Kidney (tissue), 14 donors: ENCODE measurements around the gene PCLO. TPM values are rescaled to one million over a fixed set of nuclear protein-coding genes. Genes with fewer than 3 reads are reported as not detected.

Experiments used
- DNase-seq, 5 donors: peaks; one replicate each; pipeline ENCODE4 v3.0.0-alpha.2; 2013 to 2020
- FAIRE-seq: peaks from 2 replicates; lab custom pipeline; 2012; peaks lifted over from hg19 to GRCh38; lab: Jason Lieb, UNC
- H3K27ac ChIP-seq, 2 donors: one replicate each; pipeline ENCODE4 v1.7.0; 2013; ENCODE audit warnings: low read depth in 2 of 2, low read length in 2 of 2, inconsistent platforms in 1 of 2
- H3K27me3 ChIP-seq: one replicate; pipeline ENCODE4 v1.7.1; 2013; ENCODE audit warnings: low read length, inconsistent platforms; ENCODE audit not compliant: control insufficient read depth, insufficient read depth
- H3K36me3 ChIP-seq, 3 donors: one replicate each; pipeline versions ENCODE4 v1.7.0 to v1.7.1; 2013; ENCODE audit warnings: low read length in 3 of 3, control low read depth in 1 of 3, inconsistent platforms in 1 of 3; ENCODE audit not compliant: insufficient read depth in 3 of 3, control insufficient read depth in 2 of 3
- H3K4me1 ChIP-seq, 3 donors: one replicate each; pipeline versions ENCODE4 v1.7.0 to v1.7.1; 2013; ENCODE audit warnings: low read length in 3 of 3, inconsistent platforms in 1 of 3, low read depth in 1 of 3; ENCODE audit not compliant: control insufficient read depth in 2 of 3, insufficient read depth in 2 of 3
- H3K4me3 ChIP-seq, 3 donors: one replicate each; pipeline versions ENCODE4 v1.7.0 to v1.8.1; 2013; ENCODE audit warnings: low read length in 3 of 3, control low read depth in 1 of 3, inconsistent platforms in 1 of 3
- H3K9ac ChIP-seq, 3 donors: one replicate each; pipeline versions ENCODE4 v1.7.0 to v1.7.1; 2013; ENCODE audit warnings: low read length in 3 of 3, control low read depth in 1 of 3, inconsistent platforms in 1 of 3
- H3K9me3 ChIP-seq, 3 donors: one replicate each; pipeline versions ENCODE4 v1.7.0 to v1.7.1; 2013; ENCODE audit warnings: low read length in 3 of 3, control low read depth in 1 of 3, inconsistent platforms in 1 of 3; ENCODE audit not compliant: control insufficient read depth in 2 of 3, insufficient read depth in 1 of 3
- intact Hi-C: fragments of 100-400 bp; cut with DNase I; formaldehyde crosslinking; loops from one replicate; pipeline ENCODE4 v1.11.1; 2022
- polyA plus RNA-seq: library from polyadenylated mRNA; stranded (reverse); fragments of 350-450 nt; fragmentation: Illumina TruSeq; extraction: RNeasy Lipid Tissue Mini Kit (QIAGEN cat#74804); gene quantifications from one replicate; pipeline ENCODE4 v1.2.3, GENCODE V29; 2014; ENCODE audit warnings: low read depth, low replicate concordance; ENCODE audit not compliant: insufficient read depth
- total RNA-seq: library from RNA; stranded (reverse); fragmentation: NEBNext Ultra II Directional; extraction: Animal tissue kit (Norgen Biotek cat#: 25700); gene quantifications from one replicate; pipeline ENCODE4 v1.2.1, GENCODE V29; 2021
- TF ChIP-seq, protein P1 (sequence below): IDR thresholded peaks from 3 replicates; pipeline ENCODE4 v1.5.1; 2012; ENCODE audit warnings: mild to moderate bottlenecking, moderate library complexity, borderline replicate concordance; ENCODE audit not compliant: insufficient read depth; ENCODE audit errors: extremely low read depth
- donor health status: control.
- donor health status: control.
- donor health status: control.
- donor health status: control.
- donor health status: control.
- donor health status: DM: yes; HTN: yes; CAD: no.
- donor health status: Normal renal cell carcinoma (clear cell type).

The PCLO gene
- total and polyA plus RNA-seq, 2 donors from 2014 or later, result 4.0 to 12.0 TPM

GRCh38 chr7:83155407-83155806, 7.3 kb downstream of the PCLO start:
- Histone ChIP-seq H3K4me1 (no peaks in the 10 kb centered on the region), H3K36me3 (peaks cover 0 to 4% (median 0%) of the 10 kb centered on the region in 3 donors), H3K4me3 (no peak overlapping the region), H3K27ac (no peak overlapping the region), H3K9me3 (no peaks in the 10 kb centered on the region), H3K9ac (no peak overlapping the region), H3K27me3 (no peaks in the 10 kb centered on the region)
- DNase-seq, result no peak
- FAIRE-seq, result no peak
- intact Hi-C loops, result no loop called here
- TF ChIP-seq, protein P1, sequence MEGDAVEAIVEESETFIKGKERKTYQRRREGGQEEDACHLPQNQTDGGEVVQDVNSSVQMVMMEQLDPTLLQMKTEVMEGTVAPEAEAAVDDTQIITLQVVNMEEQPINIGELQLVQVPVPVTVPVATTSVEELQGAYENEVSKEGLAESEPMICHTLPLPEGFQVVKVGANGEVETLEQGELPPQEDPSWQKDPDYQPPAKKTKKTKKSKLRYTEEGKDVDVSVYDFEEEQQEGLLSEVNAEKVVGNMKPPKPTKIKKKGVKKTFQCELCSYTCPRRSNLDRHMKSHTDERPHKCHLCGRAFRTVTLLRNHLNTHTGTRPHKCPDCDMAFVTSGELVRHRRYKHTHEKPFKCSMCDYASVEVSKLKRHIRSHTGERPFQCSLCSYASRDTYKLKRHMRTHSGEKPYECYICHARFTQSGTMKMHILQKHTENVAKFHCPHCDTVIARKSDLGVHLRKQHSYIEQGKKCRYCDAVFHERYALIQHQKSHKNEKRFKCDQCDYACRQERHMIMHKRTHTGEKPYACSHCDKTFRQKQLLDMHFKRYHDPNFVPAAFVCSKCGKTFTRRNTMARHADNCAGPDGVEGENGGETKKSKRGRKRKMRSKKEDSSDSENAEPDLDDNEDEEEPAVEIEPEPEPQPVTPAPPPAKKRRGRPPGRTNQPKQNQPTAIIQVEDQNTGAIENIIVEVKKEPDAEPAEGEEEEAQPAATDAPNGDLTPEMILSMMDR, result no peak

- Histone ChIP-seq H3K4me3 (no peak overlapping the region), H3K9ac (no peak overlapping the region), H3K4me1 (no peaks in the 10 kb centered on the region), H3K27me3 (no peaks in the 10 kb centered on the region), H3K27ac (no peak overlapping the region), H3K9me3 (no peaks in the 10 kb centered on the region), H3K36me3 (peaks cover 0 to 4% (median 0%) of the 10 kb centered on the region in 3 donors)
- no peak for DNase-seq
- intact Hi-C loops, result no loop called here
- FAIRE-seq, result no peak
- TF ChIP-seq, protein P1, result no peak
Observed at GRCh38 chr7:83153419-83153818, 9.3 kb downstream of the PCLO start.

DNA sequence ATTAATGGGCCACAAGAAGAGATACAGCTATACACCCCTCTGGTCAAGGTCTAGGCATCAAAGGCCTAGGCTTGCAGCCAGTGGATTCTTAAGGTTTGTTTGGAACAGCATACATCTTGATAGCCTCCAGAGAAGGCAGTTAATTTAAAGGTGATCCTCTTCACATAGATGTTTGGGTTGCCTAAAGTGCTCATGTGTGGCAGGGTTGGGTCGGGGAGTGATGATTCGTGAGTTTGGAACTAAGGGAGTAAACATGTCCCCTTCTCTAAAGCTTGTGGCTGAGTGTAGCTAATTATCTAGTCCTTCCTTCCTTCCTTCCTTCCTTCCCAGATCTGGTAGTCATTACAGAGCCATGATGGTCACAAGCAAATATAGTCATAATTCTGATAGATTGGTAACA, 12.4 kb downstream of the PCLO start:
- Histone ChIP-seq H3K9ac (no peak overlapping the region), H3K36me3 (peaks cover 0 to 4% (median 0%) of the 10 kb centered on the region in 3 donors), H3K9me3 (no peaks in the 10 kb centered on the region), H3K4me1 (no peaks in the 10 kb centered on the region), H3K27ac (no peak overlapping the region), H3K4me3 (no peak overlapping the region), H3K27me3 (no peaks in the 10 kb centered on the region)
- TF ChIP-seq, protein P1, result no peak
- no peak for FAIRE-seq
- no peak for DNase-seq
- intact Hi-C loops, result no loop called here

DNA sequence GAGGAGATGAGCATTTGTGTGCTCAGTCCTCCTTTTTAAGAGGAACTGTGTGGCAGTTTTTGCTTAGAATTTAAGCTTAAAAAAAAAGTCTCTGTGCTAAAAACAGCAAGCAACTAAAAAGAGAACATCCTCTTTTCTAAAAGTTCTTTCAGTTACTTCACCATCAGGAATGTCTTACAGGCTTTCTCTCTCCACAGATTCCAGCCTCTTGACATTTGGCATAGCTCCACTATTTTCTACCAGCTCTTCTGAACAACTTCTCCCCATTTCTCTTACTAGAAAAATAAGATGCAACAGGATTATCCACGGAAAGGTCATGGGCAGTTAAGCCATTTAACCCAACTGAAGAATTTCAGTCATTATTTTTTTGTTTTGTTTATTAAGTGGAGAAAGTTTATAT, 13.2 kb downstream of the PCLO start:
- H3K4me1 ChIP-seq, result no peaks in the 10 kb centered on the region
- DNase-seq (no peak), FAIRE-seq (no peak)
- H3K9me3 ChIP-seq, result no peaks in the 10 kb centered on the region
- TF ChIP-seq, protein P1, result no peak
- H3K27ac ChIP-seq, result no peak overlapping the region
- H3K4me3 ChIP-seq, result no peak overlapping the region
- H3K9ac ChIP-seq, result no peak overlapping the region
- H3K36me3 ChIP-seq, result peaks cover 0 to under 1% (median 0%) of the 10 kb centered on the region in 3 donors
- H3K27me3 ChIP-seq, result no peaks in the 10 kb centered on the region
- intact Hi-C loops, result no loop called here
